Common myeloid progenitor, CD34-positive (primary cell): ENCODE data around the gene DHRSX.
"Not testable (repeated sequence)": the region's sequence is repeated elsewhere in the genome, so short reads cannot be mapped to it uniquely, and the experiment has no call there.

Experiments used
- CTCF ChIA-PET: fragments of 350-600 bp; sonication (Branson Sonifier 250); formaldehyde crosslinking; loops from one replicate; lab custom pipeline; 2021; ENCODE audit warnings: antibody characterized with exemption; lab: Charles Lee
- POLR2A ChIA-PET: fragments of 350-600 bp; sonication (Branson Sonifier 250); formaldehyde crosslinking; loops from one replicate; lab custom pipeline; 2021; ENCODE audit warnings: antibody characterized with exemption; lab: Charles Lee
- DNase-seq, 3 donors: peaks; one replicate each; pipeline versions ENCODE4 v3.0.0 to v3.0.0-alpha.2; 2013
- H3K27ac ChIP-seq, 2 experiments: 1 replicate in 1 of 2; 2 replicates in 1 of 2; pipeline ENCODE4 v1.7.0; 2013; ENCODE audit warnings: inconsistent platforms in 2 of 2, low read length in 2 of 2, mild to moderate bottlenecking in 2 of 2, low read depth in 1 of 2, moderate library complexity in 1 of 2; ENCODE audit not compliant: severe bottlenecking in 2 of 2, insufficient read depth in 1 of 2, poor library complexity in 1 of 2
- H3K27me3 ChIP-seq, 5 experiments: replicated peaks in 2 of 5; 1 replicate in 3 of 5; 2 replicates in 2 of 5; pipeline versions ENCODE4 v1.6.1 to v1.7.0; 2013; ENCODE audit warnings: low read length in 4 of 5, mild to moderate bottlenecking in 2 of 5, moderate library complexity in 2 of 5, inconsistent platforms in 1 of 5; ENCODE audit not compliant: insufficient read depth in 5 of 5, control insufficient read depth in 4 of 5
- H3K36me3 ChIP-seq, 4 experiments: 1 replicate in 2 of 4; 2 replicates in 2 of 4; pipeline versions ENCODE4 v1.6.1 to v1.7.0; 2013; ENCODE audit warnings: low read length in 3 of 4, control low read depth in 1 of 4, mild to moderate bottlenecking in 1 of 4; ENCODE audit not compliant: control insufficient read depth in 4 of 4, insufficient read depth in 4 of 4
- H3K4me1 ChIP-seq, 4 experiments: 1 replicate in 3 of 4; 2 replicates in 1 of 4; pipeline versions ENCODE4 v1.6.1 to v1.7.1; 2013; ENCODE audit warnings: low read length in 3 of 4, mild to moderate bottlenecking in 3 of 4, control low read depth in 1 of 4, inconsistent platforms in 1 of 4, moderate library complexity in 1 of 4; ENCODE audit not compliant: control insufficient read depth in 4 of 4, insufficient read depth in 4 of 4; ENCODE audit errors: control extremely low read depth in 1 of 4
- H3K4me3 ChIP-seq, 7 experiments: 1 replicate in 4 of 7; 2 replicates in 3 of 7; pipeline versions ENCODE4 v1.5.1 to v1.7.0; 2013; ENCODE audit warnings: mild to moderate bottlenecking in 7 of 7, low read length in 6 of 7, moderate library complexity in 6 of 7, inconsistent platforms in 2 of 7, low read depth in 2 of 7, control low read depth in 1 of 7; ENCODE audit not compliant: insufficient read depth in 4 of 7, control insufficient read depth in 1 of 7; ENCODE audit errors: extremely low read depth in 1 of 7
- H3K9me3 ChIP-seq, 5 experiments: 1 replicate in 4 of 5; 2 replicates in 1 of 5; pipeline versions ENCODE4 v1.6.1 to v1.7.1; 2013; ENCODE audit warnings: low read length in 4 of 5, mild to moderate bottlenecking in 2 of 5, inconsistent platforms in 1 of 5, low read depth in 1 of 5, moderate library complexity in 1 of 5; ENCODE audit not compliant: control insufficient read depth in 4 of 5, insufficient read depth in 2 of 5; ENCODE audit errors: control extremely low read depth in 1 of 5
- WGBS: methylation state at CpG from one replicate; pipeline ENCODE4 v1.1.5; 2013; ENCODE audit not compliant: insufficient coverage; 5-methylcytosine and 5-hydroxymethylcytosine counted together

DHRSX gene

DNA sequence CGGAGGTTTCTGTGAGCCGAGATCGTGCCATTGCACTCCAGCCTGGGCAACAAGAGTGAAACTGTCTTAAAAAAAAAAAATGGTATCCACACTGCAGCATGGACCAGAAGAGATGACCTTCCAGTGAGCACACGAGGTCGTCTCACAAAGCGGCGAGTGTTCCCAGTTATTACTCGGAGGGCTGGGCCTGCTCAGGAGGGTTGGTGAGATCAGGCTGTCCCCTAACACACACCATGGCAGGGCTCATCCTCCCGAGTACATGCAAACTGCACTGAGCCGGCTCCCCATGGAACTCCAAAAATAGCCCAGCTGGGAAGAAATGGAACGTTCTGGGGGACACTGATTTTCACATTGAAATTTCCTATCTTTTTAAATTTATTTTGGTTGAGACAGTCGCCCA is 19.2 kb downstream of the DHRSX start:
- H3K9me3 ChIP-seq, POLR2A ChIA-PET, H3K27ac ChIP-seq, H3K27me3 ChIP-seq, CTCF ChIA-PET, DNase-seq, H3K4me1 ChIP-seq, H3K4me3 ChIP-seq: not testable (repeated sequence)
- H3K36me3 ChIP-seq = peaks cover 2 to 27% (median 4%) of the 10 kb centered on the region in 4 experiments
- 100% methylated on average over 9 of the region's 12 CpGs for WGBS

- H3K9me3 ChIP-seq, H3K27me3 ChIP-seq, POLR2A ChIA-PET, H3K4me3 ChIP-seq, DNase-seq, H3K27ac ChIP-seq, H3K4me1 ChIP-seq, CTCF ChIA-PET: not testable (repeated sequence)
- H3K36me3 ChIP-seq = peaks cover 0 to 16% (median 1%) of the 10 kb centered on the region in 4 experiments
- WGBS = 91% methylated on average over 5 of the region's 5 CpGs
Measured at GRCh38 chrX:2479982-2480381, 20.8 kb downstream of the DHRSX start.

- ChIA-PET CTCF (no interaction called here), POLR2A (no interaction called here)
- Histone ChIP-seq H3K27me3 (no peaks in the 10 kb centered on the region), H3K9me3 (no peaks in the 10 kb centered on the region), H3K36me3 (peaks cover 0 to 10% (median 1%) of the 10 kb centered on the region in 4 experiments), H3K4me3 (no peak overlapping the region), H3K27ac (no peak overlapping the region), H3K4me1 (no peaks in the 10 kb centered on the region)
- 100% methylated on average over 15 of the region's 15 CpGs for WGBS
- no peak for DNase-seq
Measured at GRCh38 chrX:2479420-2479780, 21.4 kb downstream of the DHRSX start.

GRCh38 chrX:2478546-2479419 is 22.0 kb downstream of the DHRSX start:
- no peaks in the 10 kb centered on the region for H3K9me3 ChIP-seq
- H3K27me3 ChIP-seq = no peaks in the 10 kb centered on the region
- ChIA-PET POLR2A (no interaction called here), CTCF (no interaction called here)
- H3K27ac ChIP-seq = no peak overlapping the region
- WGBS = 95% methylated on average over 21 of the region's 21 CpGs
- no peaks in the 10 kb centered on the region for H3K4me1 ChIP-seq
- H3K36me3 ChIP-seq = peaks cover 0 to 7% (median 0%) of the 10 kb centered on the region in 4 experiments
- no peak overlapping the region for H3K4me3 ChIP-seq
- DNase-seq = no peak

GRCh38 chrX:2477313-2477712 is 23.5 kb downstream of the DHRSX start:
- DNase-seq, POLR2A ChIA-PET: not testable (repeated sequence)

GRCh38 chrX:2474963-2475726 is 25.6 kb downstream of the DHRSX start:
- Histone ChIP-seq H3K4me1 (no peaks in the 10 kb centered on the region), H3K27ac (no peak overlapping the region), H3K27me3 (no peaks in the 10 kb centered on the region), H3K9me3 (no peaks in the 10 kb centered on the region), H3K36me3 (peaks cover 0 to 7% (median 0%) of the 10 kb centered on the region in 4 experiments), H3K4me3 (no peak overlapping the region)
- WGBS = 97% methylated on average over 18 of the region's 18 CpGs
- ChIA-PET CTCF (no interaction called here), POLR2A (no interaction called here)
- DNase-seq = no peak

More at GRCh38 chrX:2477313-2477712, 23.5 kb downstream of the DHRSX start:
- H3K27ac ChIP-seq, H3K27me3 ChIP-seq, H3K36me3 ChIP-seq, H3K4me3 ChIP-seq, H3K4me1 ChIP-seq, H3K9me3 ChIP-seq, CTCF ChIA-PET: not testable (repeated sequence)
- WGBS = 100% methylated on average over 6 of the region's 11 CpGs
